PC-3 (cell line): ENCODE data around the gene SMG6.

Source experiments
- CTCF ChIP-seq: fragments of 300-600 bp; sonication (generic); conservative IDR thresholded peaks from 2 replicates; pipeline ENCODE4 v1.5.1; 2017; ENCODE audit warnings: antibody characterized with exemption, low read depth, mild to moderate bottlenecking, low read length
- EZH2 ChIP-seq: fragments of 300-600 bp; sonication (generic); IDR thresholded peaks from one replicate; pipeline ENCODE4 v1.6.1; 2017; ENCODE audit warnings: antibody characterized with exemption, mild to moderate bottlenecking, low read length; ENCODE audit not compliant: unreplicated experiment

DNA sequence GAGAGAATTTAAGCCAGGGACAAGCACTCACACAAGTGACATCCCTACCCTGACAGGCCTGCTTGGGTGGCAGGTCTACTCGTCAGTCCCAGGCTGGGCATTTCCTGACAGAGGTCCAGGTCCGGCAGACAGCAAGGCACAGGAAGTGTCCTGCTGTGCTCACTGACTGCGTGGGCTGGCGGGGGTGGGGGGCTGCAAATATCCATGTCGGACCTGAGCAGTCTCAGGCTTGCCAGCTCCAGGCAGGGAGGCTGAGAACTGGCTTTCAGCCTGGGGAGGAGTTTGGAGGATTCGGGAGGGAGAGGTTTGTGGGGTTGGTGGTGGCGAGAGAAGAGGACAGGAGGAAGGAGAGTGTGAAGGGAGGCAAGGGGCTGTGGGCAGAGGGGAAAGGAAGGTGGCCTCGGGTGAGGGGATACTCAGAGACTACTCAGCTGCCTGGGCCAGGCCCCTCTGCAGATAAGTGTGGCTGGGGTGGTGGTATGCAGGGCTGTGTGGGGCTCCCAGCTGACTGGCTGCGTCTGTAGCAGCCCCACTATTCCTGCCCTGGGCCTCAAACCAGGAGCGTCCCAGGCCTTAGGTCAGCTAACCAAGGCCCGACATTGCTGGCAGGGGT, 240.9 kb downstream of the SMG6 start:
- TF ChIP-seq CTCF = no peak
- TF ChIP-seq EZH2 = no peak
